HG03175 (cell line): Measurements from ENCODE around the gene FNIP2.
"Not testable (repeated sequence)": the region's sequence is repeated elsewhere in the genome, so short reads cannot be mapped to it uniquely, and the experiment has no call there.

Source experiments
- ATAC-seq: cut with Tn5 transposase; IDR thresholded peaks from one replicate; pipeline ENCODE4 v1.9.1; 2021; ENCODE audit warnings: mild to moderate bottlenecking, moderate library complexity; ENCODE audit not compliant: unreplicated experiment

Gene FNIP2

DNA sequence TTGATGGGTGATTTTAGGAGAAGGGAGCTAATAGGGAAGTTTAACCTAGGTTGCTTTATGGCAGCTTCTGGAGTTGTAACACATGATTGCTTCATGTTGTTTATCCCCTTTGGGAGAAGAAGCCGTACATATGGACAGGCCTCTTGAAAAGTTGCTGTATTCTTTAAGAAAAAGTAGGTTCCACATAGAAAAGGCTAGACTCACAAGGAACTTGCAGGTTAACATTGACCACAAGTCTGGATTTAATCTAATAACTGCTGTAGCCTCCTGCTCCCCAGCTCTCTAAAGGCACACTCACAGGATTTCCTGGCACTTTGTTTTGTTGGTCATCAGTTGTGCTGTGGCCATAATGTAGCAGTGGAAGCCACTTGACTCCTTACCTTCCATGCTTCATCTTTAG is 19.7 kb downstream of the FNIP2 start:
- ATAC-seq, result no peak

GRCh38 chr4:158789853-158790252 is 21.0 kb downstream of the FNIP2 start:
- ATAC-seq, result no peak

GRCh38 chr4:158793021-158793420 is 24.2 kb downstream of the FNIP2 start:
- ATAC-seq, result no peak

DNA sequence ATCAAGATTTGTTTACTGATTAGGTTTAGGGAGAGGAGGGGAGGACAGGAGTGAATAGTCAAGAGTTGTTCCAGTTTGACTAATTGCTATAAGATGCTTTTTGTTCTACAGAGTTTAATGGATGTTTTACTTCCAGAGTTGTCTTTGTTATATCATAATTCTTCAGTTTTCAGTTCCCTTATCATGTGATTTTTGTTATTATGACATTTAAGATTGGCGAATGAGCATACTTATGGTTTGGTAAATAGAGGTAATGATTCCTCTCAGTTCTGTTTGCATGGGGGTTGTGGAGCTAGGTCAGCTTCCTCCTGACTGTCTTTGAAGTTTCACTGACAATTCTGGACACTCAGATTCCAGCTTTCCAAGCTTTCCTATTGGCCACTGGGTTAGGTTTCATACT is 24.6 kb downstream of the FNIP2 start:
- not testable (repeated sequence) for ATAC-seq

GRCh38 chr4:158796370-158797140 is 27.7 kb downstream of the FNIP2 start:
- ATAC-seq, result no peak

- ATAC-seq, result no peak
These were observed 29.2 kb downstream of the FNIP2 start for GRCh38 chr4:158798062-158798461.

- no peak for ATAC-seq
These were observed 30.4 kb downstream of the FNIP2 start for GRCh38 chr4:158799013-158799770.

GRCh38 chr4:158799856-158800255 is 31.0 kb downstream of the FNIP2 start:
- ATAC-seq, result no peak

GRCh38 chr4:158801066-158801465 is 32.2 kb downstream of the FNIP2 start:
- no peak for ATAC-seq

GRCh38 chr4:158801677-158802076 is 32.9 kb downstream of the FNIP2 start:
- no peak for ATAC-seq

- no peak for ATAC-seq
These were observed 34.1 kb downstream of the FNIP2 start for GRCh38 chr4:158802914-158803313.

DNA sequence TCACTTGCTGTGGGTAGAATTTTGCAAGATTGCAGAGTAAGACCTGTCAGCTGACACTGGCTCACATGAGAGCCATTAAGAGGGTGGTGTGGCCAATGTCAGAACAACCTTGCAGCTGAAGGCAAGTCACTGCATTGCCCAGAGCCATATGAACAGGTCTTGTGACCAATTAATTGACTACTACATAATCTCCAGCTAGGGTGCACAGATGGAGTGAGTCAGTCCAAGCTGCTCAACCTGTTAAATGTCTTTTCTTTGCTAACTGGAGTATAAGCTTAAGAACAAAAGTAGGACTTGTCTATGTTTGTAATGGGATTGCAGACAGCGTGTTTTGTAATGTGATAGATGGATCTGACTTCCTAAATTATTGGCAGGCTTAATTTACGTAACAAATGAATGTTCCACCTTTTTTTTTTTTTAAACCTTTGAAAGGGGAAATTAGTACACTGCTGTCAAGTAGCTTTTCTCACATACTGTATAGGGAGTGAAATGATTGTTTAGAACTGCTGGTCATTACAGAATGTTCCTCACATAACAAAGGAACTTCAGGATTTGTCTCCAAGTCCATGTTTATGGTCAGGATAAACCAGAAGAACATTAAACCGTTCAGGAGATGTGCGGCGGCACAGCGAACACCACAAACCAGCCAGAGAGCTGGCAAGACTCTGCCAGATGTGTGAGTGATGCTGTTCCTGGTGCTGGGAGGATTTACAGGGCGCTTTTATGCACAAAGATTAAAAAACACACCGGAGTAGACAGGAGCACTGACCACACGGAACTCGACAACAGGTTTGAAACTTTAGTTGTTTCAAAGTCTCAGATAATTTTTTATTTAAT is 37.0 kb downstream of the FNIP2 start:
- ATAC-seq, result no peak

GRCh38 chr4:158807691-158808090 is 38.9 kb downstream of the FNIP2 start:
- no peak for ATAC-seq

- no peak for ATAC-seq
These were observed 39.6 kb downstream of the FNIP2 start for GRCh38 chr4:158808399-158808798.

DNA sequence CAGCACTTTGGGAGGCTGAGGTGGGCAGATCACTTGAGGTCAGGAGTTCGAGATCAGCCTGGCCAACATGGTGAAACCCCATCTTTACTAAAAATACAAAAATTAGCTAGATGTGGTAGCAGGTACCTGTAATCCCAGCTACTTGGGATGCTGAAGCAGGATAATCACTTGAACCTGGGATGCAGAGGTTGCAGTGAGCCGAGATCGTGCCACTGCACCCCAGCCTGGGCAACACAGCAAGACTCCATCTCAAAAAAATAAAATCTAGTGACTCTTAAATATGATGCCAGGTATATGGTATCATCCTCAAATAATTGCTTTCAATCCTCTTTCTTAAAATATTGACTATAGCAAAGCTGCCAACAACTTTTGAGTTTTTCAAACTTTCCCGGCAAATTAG is 40.4 kb downstream of the FNIP2 start:
- peak; percentile 0 for ATAC-seq

DNA sequence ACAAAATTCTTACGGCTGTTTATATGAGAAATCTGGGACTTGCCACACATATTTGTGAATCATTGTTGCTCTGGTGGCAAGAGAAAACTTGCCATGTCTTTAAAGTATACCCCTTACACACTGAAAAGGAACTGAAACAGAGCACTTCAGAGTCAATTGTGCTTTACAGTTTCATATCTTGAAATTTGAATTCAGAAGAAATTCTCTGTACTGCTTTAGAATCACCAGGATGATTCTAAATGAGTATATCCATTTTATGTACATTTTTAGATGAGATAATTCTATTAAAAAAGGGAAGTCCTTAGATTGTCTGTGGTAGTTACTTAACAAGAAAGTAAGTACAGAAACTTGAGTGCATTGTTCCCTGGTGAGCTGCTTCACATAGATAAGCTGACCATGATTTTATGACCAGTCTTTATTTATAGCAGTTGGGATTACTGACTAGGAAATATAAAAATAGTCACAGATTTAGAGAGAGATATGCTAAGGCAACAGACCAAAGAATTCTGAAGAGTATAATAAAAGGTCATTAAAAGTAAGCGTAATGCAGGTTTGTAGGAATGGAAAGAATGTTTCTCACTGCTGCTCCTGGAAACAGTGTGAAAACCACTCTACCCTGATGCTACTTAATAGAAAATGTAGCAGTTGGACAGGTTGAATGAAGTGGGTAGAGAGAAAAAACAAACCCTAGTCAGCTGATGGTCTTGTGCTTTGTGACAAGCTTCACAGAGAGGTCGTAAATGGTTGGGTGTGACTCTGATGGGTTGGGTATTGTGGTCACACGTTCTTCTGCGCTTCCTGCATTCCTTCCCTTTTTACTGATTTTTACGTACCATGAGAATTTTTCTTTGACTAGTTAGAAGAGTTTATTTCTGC is 41.0 kb downstream of the FNIP2 start:
- peak; percentile 81 for ATAC-seq

DNA sequence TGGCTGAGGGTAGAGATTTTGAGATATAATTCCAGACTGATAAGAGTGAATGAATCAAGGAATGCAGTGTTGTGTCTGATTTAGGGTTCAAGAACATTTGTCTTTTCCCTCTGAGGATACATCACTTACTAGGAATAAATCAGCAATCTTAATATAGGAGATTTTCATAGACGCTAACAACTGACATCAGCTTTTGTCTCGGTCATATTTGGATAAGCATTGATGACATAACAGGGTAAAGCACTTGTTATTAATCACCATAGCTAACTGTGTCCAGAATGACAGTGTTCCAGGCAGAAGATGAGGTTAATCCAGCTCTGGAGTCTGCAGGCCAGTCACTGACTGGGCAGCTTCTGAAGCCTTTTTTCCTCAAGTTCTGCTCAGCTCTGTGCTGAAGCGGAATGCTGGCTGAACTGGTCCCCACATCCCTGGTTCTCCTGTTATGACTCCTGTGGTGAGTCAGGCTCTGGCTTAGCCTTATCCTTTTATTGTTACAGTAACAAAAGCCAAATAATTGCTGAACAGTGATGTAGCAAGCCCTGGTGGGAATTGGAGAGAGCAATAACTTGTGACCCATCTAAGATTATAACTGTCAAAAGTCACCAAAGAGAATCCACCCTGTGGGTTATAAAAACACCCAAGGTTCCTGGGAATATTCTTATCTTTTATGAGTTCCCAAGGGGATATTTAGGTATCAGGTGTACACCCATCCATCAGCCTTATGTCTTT is 41.8 kb downstream of the FNIP2 start:
- no peak for ATAC-seq

DNA sequence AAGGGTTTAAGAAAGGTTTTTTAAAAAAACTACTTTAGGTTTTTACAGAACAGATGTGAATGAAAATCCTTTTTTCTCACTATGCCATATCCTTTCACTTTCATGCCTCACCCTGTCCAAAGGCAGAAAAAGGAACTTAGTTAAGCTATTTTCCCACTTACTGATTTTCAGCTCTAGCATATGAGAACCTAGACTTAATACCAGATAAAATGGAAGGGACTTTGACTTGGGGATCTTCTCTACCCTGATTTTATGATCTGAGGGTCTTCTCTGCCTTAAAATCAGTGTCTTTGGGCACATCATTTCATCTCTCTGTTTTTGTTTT is 42.4 kb downstream of the FNIP2 start:
- ATAC-seq, result no peak

GRCh38 chr4:158811704-158812103 is 42.9 kb downstream of the FNIP2 start:
- peak; percentile 22 for ATAC-seq

DNA sequence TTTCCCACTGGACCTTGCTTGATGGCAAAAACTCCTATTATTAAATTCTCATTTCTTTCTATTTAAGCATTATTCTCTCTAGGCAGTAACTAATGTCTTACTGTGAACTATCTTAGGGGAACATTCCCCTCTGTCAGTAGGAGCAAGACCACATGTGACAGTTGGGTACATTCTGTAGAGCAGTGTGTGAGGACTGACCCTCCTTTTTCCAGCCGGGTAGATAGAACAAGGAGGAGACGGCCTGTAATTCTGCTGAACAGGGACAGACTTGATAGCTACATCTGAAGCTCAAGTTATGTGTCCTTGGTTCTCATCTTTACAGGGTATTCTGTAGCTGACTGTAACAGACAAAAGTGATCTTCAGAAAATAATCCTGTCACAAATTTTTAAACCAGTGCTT is 43.3 kb downstream of the FNIP2 start:
- ATAC-seq, result no peak
